Stimulated activated CD8-positive, alpha-beta memory T cell treated with anti-CD3 and anti-CD28 coated beads, Interleukin-4, amount 100 ng/mL, for 48 hours (primary cell): ENCODE results near the gene ITGA4.

ENCODE experiments used
- DNase-seq: peaks from one replicate; pipeline ENCODE4 v3.0.0-alpha.2; 2020

The ITGA4 gene

DNA sequence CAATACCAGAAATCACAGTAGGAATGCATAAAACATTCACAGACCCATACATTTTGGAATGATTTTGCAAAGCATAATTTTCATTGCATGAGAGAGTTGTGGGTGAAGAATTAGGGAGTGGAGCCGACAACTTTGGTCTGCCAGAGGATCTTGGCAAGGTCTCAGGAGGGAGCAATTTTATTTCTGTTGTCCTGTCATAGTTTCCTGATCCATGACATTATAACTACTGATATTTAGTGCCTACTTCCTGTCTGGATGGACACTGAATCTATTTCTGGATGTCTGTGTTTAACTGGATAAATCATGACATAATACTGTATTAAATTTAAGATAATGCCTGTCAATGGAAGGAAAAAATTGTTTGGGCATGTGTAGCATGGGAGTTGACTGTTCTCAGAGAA lies 2.4 kb downstream of the ITGA4 start:
- no peak for DNase-seq

DNA sequence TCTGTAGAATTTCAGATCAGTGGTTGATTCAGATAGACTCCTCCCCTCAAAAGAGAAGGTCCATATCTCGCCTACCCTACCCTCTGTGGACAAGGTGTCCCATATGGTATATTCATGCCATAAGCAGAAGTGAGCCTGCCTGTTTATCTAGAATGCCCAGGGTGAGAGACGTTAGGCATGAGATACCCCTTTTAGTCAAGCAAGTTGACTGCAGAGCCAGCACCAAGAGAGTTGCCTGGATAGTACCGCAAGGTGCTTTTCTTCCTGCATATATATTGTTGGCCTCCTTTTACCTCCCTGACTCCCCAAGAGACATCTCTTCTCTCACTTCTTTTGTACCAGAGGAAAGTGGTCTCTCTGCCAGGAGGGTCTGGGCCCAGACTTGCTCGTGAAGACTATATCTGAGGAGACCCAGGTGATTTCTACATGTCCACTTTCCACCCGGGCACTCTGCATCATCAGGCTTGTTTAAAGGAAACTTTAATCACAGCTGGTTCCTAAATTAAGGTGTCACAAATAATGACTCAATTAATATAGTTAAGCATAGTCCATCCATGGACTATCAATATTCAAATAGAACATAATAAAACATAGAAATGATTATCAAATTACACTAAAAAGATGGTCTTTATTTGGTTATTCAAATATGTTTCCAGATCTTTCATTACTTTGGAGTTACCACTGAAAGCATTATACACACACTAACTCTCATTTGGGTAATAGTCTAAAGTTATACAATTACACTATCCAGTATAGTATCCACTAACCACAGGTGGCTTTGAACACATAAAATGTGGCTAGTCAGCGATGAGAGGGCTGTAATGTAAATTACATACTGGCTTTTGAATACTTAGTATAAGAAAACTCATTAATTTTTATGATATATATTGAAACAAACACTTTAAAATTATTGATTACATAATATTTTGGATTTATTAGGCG lies 4.1 kb downstream of the ITGA4 start:
- DNase-seq = no peak

DNA sequence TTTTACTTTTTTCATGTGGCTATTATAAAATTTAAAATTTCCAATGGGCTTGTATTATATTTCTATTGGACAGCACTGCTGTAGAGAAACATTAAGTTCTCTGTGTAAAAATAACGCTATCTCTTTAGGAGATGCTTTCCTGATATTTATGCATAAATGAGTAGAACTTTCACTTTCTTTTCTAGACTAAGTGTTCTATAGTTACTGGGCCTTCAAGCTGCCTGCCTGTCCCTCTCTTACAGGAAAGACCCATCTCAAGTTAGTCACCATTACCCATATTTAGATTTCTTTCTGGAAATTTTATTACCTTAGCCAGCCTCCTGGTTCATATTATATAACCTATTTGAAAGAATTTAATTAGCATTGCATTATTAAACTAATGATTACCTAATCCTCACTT lies 4.8 kb downstream of the ITGA4 start:
- DNase-seq = no peak

DNA sequence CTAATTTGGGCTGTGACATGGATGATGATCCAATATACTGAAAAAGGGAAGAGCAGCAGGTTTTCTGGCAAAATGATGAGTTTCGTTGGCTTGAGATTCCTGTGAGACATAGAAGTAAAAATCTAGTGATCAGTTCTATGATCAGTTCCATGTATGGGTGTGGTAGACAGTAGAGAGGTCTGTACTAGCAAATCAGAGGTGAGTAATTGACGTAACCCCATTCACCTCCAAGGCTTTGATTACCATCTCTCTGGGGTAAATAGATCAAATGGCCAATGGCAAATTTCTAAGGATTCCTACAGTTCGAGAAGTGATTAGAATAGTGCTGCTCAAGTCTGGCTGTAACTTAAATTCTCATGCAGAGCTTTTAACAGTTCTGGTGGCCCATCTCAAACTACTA lies 6.4 kb downstream of the ITGA4 start:
- no peak for DNase-seq

DNA sequence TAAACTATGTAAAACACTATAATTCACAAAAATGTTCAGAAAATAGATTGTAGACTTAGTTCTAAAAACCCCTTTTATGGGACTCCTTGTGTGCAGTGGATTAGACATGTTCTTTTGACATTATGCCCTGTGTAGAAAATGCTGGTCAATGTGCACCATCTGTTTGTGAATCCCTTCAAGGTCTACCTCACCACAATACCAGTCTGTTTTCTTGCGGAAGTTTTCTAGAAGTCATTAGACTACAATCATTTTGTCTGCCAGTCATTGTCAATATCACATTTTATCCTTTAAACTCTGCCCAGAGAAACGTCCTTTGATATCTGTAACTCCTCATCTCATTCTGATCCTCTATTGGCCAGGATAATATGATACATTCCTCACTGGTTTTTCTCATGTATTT lies 7.8 kb downstream of the ITGA4 start:
- no peak for DNase-seq

DNA sequence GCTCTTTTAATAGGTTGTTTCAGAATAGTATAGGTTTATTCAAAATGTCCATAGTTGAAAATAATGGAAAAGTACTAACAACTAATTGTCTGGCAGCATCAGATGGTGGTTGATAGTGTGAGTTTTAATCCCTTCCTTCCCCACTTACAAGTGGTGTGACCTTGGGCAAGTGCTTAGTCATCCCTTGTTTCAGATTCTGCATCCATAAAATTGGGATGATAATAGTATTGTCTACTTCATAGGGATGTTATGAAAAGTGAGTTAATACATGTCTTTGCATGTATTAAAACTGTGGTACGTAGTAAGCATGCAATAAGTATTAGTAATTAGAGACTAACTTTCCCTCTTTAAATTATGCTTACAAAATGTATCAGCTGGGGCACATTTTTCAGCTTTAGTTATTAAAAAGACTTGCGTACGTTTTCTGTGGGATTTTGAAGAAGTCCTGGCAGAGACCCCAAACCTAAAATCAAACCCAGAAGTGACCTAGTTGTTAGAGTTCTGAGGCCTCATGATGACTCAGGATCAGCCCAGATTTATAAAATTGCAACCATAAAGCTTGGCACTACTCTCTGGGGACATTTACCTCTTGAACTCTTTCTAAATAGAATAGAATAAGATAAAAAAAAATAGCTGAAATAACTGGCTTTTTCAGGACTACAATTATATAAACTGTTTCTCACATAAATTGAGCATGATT lies 8.6 kb downstream of the ITGA4 start:
- DNase-seq = no peak

DNA sequence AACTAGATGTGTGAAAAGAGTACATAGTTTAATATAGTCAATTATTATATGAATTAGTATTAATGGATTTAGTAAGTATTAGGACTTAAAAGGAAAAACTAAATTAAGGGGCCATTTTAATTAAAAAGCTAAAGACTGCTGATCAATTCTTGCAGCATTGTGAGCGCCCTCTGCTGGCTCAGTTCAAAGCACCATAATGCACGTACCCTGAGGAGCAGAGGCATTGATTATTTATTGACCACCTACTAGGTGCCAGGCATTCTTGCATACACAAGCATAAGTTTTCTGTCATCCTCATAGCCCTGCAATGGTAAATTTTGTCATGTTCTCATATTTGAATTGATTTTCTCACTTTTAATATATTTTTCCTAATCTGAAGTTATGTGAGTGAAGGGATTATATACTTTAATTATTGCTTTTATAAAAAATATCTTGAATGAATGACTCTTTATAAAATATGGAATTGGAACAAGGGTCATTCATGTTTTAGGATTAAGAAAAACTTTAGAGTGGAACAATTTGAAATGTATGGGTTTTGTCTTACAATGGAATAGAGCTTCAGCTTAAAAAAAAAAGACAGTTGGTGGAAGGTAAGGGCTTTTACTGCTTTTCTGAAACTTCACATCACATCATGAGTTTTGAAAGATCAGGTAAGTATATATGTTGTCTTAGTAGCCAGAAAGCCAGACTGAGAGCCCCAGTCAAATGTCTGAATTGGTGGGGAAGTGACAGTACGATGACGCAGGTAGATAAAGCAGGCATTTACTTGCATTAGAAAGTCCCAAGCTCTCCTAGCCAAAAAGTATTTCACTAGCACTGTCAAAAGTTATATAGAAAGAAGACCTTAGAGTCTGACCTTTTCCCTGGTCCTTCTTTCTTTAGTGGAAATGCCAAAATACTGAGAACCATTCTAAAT lies 9.7 kb downstream of the ITGA4 start:
- peak; percentile 91 for DNase-seq

DNA sequence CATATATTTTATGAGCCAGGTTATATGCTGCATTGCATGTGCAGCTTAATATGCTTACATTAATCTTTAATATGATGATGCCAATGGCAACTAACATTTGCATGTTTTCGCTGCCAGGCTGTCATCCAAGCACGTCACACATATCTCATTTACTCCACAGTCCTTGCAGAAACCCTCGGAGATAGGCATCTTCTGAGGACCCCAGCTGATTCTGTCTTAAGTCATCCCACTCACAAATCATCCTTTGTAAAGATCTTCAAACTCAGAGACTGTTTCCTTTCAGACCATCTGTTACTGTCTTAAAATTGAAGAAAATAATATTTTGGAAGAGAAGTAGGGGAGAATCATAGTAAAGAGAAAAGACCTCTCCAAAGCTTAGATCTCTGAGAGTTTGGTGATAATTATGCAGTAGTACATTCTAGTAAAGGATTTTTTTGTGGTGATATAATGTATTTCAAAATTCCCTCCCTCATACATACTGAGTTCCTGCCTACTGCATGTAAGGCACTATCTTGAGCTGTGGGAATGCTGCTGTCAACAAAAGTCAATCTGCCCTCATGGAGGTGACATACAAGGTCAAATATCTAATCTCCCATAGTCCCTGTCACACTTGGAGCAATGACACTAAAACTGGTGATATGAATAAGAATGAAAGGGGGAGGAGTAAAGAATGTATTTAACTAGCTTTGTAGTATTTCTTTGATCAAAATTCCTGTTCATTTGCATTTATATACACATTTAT lies 11.0 kb downstream of the ITGA4 start:
- DNase-seq = no peak

DNA sequence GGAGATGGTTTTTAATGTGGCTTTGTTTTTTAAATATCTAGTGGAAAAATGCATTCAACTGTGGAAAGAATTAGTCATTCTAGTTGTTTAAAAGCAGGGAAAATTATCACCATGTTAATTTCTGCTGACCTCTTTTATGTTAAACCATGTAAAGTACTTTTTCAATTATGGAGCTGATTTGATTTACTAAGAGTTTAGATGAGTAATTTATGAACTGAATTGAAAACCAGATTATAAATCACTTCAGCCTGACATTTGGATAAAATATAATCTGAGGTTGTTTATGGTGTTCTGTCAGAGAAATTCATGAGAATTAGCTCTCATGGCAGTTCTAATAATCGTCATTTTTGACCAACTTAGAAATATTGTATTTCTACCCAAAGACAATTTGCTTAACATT lies 11.6 kb downstream of the ITGA4 start:
- DNase-seq = no peak

DNA sequence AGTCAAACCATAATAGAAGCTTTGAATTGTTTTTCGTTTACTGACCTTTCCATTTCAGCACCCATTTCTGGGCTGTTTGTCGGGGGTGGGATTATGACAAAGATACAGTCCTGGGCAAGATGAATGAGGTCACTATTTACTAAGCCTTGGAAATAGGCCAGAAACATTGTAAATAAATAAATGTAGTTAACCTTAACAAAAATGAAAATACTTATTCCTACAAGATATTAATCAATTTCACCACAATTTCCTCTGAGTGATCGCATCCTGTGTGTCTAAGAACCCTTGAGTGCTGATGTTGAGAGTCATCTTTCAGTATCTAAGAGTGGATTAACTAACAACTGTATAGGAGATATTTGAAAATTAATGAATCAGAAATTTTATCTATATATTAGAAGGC lies 14.0 kb downstream of the ITGA4 start:
- no peak for DNase-seq

DNA sequence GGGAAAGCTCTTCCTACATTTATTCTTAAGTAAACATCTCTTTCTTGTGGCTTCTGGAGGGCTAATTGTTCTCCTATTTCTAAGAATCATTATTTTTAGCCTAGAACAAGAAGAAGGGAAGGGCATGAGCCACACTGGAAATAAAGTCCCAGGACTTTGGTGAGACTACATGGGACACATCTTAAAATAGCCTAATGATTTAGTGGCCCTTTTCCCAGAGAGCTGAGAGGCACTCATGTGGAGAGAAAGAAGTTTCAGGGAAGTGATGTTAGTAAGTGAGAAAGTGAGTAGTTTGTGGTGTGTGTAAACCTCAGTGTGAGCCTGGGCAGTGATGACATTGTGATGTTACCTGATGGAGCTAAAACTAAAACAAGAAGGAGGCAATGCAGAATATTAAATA lies 14.6 kb downstream of the ITGA4 start:
- DNase-seq = no peak

DNA sequence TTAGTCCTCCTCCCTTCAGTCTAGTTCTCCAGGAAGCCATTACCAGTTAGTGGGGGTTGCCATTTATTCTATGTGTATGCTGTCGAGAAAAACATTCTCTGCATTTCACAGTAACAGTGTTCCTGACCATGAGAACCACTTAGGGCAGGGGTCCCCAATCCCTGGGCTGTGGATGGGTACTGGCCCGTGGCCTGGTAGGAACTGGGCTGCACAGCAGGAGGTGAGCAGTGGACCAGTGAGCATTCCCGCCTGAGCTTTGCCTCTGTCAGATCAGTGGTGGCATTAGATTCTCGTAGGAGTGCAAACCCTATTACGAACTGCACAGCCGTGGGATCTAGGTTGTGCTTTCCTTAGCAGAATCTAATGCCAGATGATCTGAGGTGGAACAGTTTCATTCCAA lies 15.8 kb downstream of the ITGA4 start:
- no peak for DNase-seq

DNA sequence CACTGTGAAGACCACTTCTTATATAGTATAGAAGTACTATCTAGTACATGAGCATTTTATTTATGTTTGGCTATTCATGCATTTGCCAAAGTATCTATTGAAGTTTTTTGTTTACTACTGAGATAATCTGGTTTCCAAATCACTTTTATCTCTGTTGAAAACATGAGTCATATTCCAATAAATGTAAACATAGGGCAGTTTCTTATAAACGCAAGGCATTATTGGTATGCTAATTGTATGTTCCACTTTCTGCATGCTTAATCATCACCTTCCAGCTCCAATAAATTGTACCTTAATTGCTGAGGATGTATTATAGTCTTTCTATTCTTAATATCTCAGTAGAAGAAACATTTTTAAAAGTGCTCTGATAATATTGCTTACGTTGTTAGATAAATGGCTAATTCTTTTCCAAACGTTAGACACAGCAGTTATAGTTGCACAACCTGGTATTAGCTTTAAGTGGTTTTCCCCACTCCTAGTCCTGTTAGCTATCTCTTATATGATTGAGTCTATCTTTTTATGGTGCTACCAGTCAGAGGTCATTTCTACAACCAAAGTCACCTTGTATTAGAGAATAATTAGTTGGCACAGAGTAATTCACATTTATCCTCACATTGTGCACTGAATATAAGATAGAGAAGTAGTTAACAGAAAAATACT lies 17.2 kb downstream of the ITGA4 start:
- DNase-seq = no peak

DNA sequence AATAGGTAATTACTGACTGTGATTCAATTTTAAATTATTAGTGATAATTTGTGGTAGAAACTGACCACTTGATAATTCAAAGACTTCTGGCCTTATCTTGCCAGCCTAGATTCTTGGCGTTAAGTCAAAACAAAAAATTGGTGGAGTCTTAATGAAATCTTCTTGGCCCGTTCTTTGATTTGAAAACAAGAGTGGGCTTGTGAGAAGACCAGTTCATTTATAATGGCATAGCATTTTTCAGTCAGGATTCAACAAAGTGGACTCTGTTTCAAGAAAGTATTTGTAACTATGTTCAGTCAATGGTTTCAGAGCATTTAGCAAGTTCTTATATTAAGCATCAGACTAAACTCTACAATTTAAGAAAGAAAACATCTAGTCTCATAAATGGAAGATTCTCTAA lies 26.0 kb downstream of the ITGA4 start:
- no peak for DNase-seq

DNA sequence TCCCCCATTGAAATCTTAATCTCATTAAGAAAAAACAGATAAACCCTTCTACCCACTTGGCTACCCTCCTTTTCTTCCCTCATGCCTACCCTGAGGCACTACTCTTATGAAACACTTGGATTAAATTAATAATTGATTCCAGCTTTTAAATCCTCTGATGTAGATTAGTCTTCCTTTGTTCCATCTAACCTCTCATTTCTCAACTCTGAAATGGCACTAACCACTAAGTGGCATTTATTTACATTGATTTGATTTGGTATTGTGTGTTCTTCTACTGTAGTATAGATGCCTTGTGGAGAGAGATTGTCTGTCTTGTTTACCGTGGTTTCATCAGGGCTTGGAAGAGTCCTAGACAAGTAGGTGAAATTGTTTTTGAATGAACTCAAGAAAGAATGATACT lies 26.7 kb downstream of the ITGA4 start:
- no peak for DNase-seq

DNA sequence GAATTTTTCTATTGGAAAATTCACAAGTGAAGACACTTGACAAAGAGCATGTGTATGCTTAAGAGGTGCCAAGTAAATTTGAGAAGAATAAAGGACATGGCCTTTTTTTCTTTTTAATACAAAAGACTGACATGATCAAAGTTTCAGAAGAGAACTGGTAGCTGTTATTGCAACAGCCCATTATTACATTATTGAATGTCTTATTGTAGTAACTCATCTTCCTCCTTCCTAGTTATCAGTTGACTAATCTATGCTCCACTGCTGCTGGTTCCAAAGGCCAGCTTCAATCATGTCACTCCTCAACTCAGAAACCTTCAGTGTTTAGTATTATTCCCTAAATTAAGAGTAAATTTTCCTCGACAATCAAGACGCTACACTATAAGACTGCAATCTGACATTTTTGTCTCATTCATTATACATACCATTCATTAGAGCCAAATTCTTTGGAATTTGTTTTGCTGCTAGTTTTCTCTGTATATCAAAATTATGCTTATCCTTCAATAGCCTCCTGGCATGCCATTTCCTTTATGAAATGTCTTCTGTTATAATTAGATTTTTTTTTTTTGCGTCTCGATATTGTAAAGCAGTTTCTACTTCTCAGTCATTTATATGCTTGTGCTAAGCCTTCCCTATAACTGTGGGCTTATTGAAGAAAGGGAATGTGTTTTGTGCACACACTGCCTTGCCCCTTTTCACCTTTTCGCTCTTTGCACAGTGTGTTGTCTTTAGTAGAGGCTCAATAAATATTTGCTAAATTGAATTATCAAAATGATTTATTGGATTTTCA lies 27.9 kb downstream of the ITGA4 start:
- DNase-seq = no peak

DNA sequence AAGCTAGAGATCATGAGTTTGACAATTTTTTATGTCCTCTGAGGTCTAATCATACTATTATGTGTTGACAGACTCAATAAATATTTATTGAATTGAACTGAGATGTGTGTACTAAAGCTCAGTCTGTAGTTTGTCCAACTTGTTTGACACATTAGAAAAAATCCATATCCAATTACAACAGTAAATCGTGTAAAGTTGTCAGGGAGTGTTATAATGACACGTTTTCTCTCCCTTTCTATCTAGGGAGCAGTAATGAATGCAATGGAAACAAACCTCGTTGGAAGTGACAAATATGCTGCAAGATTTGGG lies 28.4 kb downstream of the ITGA4 start:
- no peak for DNase-seq

DNA sequence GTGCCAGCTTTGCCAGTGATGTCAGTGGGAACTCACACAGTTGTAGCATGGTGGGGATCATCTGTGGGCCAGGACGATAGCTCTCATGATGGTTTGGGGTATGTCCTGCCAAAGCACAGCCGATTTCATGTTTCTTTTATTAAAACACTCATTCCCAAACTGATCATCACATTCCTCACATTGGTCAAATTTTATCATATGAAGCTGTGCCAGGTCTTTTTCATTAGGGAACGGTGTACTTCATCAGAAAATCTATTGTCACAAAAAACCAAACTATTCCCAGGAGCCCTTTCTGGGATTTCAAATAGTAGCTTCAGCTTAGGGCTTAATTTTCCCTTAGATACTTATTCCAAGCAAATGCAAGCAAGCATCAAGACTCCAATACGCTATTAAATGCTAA lies 42.0 kb downstream of the ITGA4 start:
- no peak for DNase-seq

DNA sequence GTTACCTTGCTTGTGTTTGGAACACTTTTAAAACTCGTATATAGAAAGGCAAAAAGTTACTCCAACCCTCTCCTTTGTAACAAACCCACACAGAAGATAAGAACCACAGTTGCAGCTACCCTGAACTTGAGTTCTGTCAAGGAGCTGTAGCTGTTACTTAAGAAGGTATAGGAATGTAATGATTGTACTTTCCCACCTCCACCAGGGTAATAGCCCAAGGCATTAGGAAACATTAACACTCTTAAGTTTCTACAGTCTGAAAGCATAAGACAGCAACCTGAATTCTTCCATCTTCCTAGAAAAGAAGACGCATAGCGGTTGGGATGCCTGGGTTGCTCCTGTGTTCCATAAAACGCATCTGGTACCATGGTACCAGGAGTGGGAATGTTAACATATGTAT lies 43.0 kb downstream of the ITGA4 start:
- no peak for DNase-seq

DNA sequence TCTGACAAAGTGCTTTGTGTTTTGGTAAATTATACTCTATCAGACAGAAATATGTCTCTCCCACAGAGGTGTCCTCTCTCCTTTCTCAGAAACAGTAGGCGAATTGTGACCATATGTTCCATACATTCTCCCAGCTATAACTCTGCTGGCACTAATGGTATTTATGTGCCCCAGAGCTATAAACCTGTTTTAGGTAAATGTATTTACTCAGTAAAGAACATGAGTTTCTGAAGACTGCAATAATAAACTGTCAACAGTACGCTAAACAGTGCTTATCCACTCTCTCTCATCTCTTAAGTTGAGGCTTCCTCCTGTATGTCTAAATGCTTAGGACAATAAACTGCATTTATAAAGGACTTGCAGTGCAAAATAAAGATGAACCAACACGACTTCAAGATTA lies 58.5 kb downstream of the ITGA4 start:
- no peak for DNase-seq

DNA sequence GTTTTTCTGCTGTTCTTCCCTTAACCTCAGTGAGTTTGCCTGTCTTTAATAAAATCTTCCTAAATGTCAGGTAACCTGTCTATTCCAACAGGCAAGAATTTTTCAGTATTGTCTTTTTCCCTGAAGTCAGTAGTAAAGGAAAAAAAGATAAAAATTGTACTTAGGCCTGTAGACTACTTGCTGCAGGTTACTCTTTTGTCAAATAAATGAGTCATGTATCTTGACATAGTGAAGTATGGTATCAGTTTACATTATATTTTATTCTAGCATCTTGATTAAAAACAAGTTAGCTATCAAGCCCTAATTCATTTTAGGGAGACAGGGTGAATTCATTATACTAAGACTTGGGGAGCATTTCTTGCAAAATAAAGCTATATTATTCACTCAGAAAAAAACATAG lies 59.8 kb downstream of the ITGA4 start:
- DNase-seq = no peak
